Astrocyte (in vitro differentiated cells and primary cell): Measurements from ENCODE around the gene INKA2. TPM values are rescaled to one million over a fixed set of nuclear protein-coding genes. Genes with fewer than 3 reads are reported as not detected.

Experiments
- DNase-seq: peaks from one replicate; pipeline ENCODE4 v3.0.0-alpha.2; 2010; ENCODE audit warnings: low read depth
- FAIRE-seq: peaks from 2 replicates; lab custom pipeline; 2011; peaks lifted over from hg19 to GRCh38; lab: Jason Lieb, UNC
- H2AFZ ChIP-seq: 2 replicates; pipeline ENCODE4 v1.6.0; 2012; ENCODE audit warnings: low read depth, low read length, inconsistent platforms
- H3K27ac ChIP-seq: 2 replicates; pipeline ENCODE4 v1.5.1; 2011; ENCODE audit warnings: low read depth, low read length, inconsistent platforms
- H3K27me3 ChIP-seq: 2 replicates; pipeline ENCODE4 v1.6.0; 2011; ENCODE audit warnings: low read length, inconsistent platforms; ENCODE audit not compliant: insufficient read depth
- H3K36me3 ChIP-seq: 2 replicates; pipeline ENCODE4 v1.5.1; 2011; ENCODE audit warnings: low read length, inconsistent platforms; ENCODE audit not compliant: insufficient read depth
- H3K4me1 ChIP-seq: 2 replicates; pipeline ENCODE4 v1.5.1; 2011; ENCODE audit warnings: low read length, inconsistent platforms; ENCODE audit not compliant: insufficient read depth
- H3K4me2 ChIP-seq: 2 replicates; pipeline ENCODE4 v1.6.0; 2012; ENCODE audit warnings: low read length, inconsistent platforms
- H3K4me3 ChIP-seq: 2 replicates; pipeline ENCODE4 v1.5.1; 2011; ENCODE audit warnings: low read depth, mild to moderate bottlenecking, low read length, inconsistent platforms; ENCODE audit not compliant: insufficient read depth
- H3K79me2 ChIP-seq: 2 replicates; pipeline ENCODE4 v1.6.0; 2012; ENCODE audit warnings: mild to moderate bottlenecking, low read length, inconsistent platforms; ENCODE audit not compliant: insufficient read depth
- H3K9ac ChIP-seq: 2 replicates; pipeline ENCODE4 v1.6.0; 2012; ENCODE audit warnings: mild to moderate bottlenecking, low read length, inconsistent platforms
- H3K9me3 ChIP-seq: 2 replicates; pipeline ENCODE4 v1.5.1; 2012; ENCODE audit warnings: low read depth, mild to moderate bottlenecking, low read length, inconsistent platforms; ENCODE audit not compliant: insufficient read depth
- H4K20me1 ChIP-seq: 2 replicates; pipeline ENCODE4 v1.6.0; 2012; ENCODE audit warnings: low read length, inconsistent platforms; ENCODE audit not compliant: insufficient read depth
- H3K27ac Mint-ChIP-seq: one replicate; pipeline ENCODE4 v1.8.0; 2021; ENCODE audit warnings: mild to moderate bottlenecking, mixed read lengths; ENCODE audit not compliant: unreplicated experiment
- H3K27me3 Mint-ChIP-seq: one replicate; pipeline ENCODE4 v1.8.0; 2021; ENCODE audit warnings: low read depth, mixed read lengths; ENCODE audit not compliant: unreplicated experiment
- H3K36me3 Mint-ChIP-seq: one replicate; pipeline ENCODE4 v1.8.0; 2021; ENCODE audit warnings: low read depth, mixed read lengths; ENCODE audit not compliant: unreplicated experiment
- H3K4me1 Mint-ChIP-seq: one replicate; pipeline ENCODE4 v1.8.0; 2021; ENCODE audit warnings: low read depth, mixed read lengths; ENCODE audit not compliant: unreplicated experiment
- H3K4me3 Mint-ChIP-seq: one replicate; pipeline ENCODE4 v1.8.0; 2021; ENCODE audit warnings: mild to moderate bottlenecking, moderate library complexity, mixed read lengths; ENCODE audit not compliant: unreplicated experiment
- H3K9me3 Mint-ChIP-seq: one replicate; pipeline ENCODE4 v1.8.0; 2021; ENCODE audit warnings: mild to moderate bottlenecking, mixed read lengths; ENCODE audit not compliant: unreplicated experiment
- CTCF ChIP-seq: IDR thresholded peaks from 2 replicates; pipeline ENCODE4 v1.5.1; 2011; ENCODE audit warnings: low read depth, mild to moderate bottlenecking, inconsistent platforms, low read length, moderate library complexity; ENCODE audit not compliant: insufficient read depth
- EZH2 ChIP-seq: IDR thresholded peaks from 2 replicates; pipeline ENCODE4 v1.6.1; 2012; ENCODE audit warnings: mild to moderate bottlenecking, low read length, inconsistent platforms; ENCODE audit not compliant: insufficient read depth
- total RNA-seq: library from RNA; stranded (reverse); gene quantifications from 2 replicates; pipeline ENCODE4 v1.2.1, GENCODE V29; 2021

The INKA2 gene
- total RNA-seq, 1 donor from 2014 or later = 12.6 TPM

DNA sequence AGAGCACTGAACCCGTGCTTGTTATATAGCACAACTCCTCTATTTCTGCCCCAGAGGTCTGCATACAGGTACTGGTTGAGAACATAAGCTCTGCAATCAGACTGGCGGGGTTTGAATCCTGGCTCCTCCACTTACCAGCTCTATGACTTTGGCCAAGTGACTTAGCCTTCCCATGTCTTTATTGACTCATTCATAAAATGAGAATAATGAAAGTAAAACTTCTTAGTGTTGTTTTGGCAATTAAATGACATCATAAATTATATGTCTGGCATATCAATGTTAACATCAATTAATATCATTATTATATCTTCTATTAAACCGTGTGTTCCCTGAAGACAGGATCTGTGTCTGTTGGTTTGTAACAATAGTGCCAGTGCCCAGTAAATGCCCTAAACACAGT lies 4.3 kb downstream of the INKA2 start:
- H3K4me2 ChIP-seq = no peak overlapping the region
- no peak overlapping the region for H2AFZ ChIP-seq
- no peak for DNase-seq
- H3K27ac Mint-ChIP-seq = no peak overlapping the region
- no peak overlapping the region for H3K4me3 Mint-ChIP-seq
- H3K4me1 ChIP-seq = peaks cover 36% of the 10 kb centered on the region
- H3K27ac ChIP-seq = no peak overlapping the region
- peaks cover 18% of the 10 kb centered on the region for H3K4me1 Mint-ChIP-seq
- H3K27me3 Mint-ChIP-seq = peaks cover 2% of the 10 kb centered on the region
- H3K36me3 ChIP-seq = no peaks in the 10 kb centered on the region
- no peaks in the 10 kb centered on the region for H3K27me3 ChIP-seq
- peaks cover 23% of the 10 kb centered on the region for H4K20me1 ChIP-seq
- H3K4me3 ChIP-seq = no peak overlapping the region
- H3K79me2 ChIP-seq = no peaks in the 10 kb centered on the region
- H3K9me3 Mint-ChIP-seq = no peaks in the 10 kb centered on the region
- no peak for FAIRE-seq
- H3K9ac ChIP-seq = no peak overlapping the region
- H3K36me3 Mint-ChIP-seq = peaks cover 9% of the 10 kb centered on the region
- TF ChIP-seq EZH2 = no peak
- no peak for TF ChIP-seq CTCF
- H3K9me3 ChIP-seq = no peaks in the 10 kb centered on the region

DNA sequence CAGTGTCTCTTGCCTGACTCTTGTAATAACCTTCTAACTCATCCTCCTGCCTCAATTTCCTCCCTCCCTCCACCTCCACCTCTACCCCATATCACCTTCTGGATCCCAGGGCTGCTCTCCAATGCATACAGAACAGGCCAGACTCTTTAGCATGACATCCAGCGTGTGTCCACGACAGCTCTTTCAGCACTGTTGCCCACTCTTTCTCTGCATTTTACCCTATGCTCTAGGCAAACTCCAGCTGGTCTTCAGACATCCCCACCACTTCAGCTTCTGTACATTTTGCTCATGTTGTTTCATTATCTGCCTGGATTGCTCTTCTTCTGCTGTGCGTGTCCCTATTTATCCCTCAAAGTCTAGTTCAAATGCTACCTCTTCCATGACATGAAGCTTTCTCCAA lies 4.8 kb downstream of the INKA2 start:
- Histone ChIP-seq H3K79me2 (no peaks in the 10 kb centered on the region), H3K4me3 (no peak overlapping the region), H3K36me3 (no peaks in the 10 kb centered on the region), H3K27ac (no peak overlapping the region), H3K4me1 (peaks cover 33% of the 10 kb centered on the region), H2AFZ (no peak overlapping the region), H3K9me3 (no peaks in the 10 kb centered on the region), H3K4me2 (peak overlapping the region; percentile 68), H3K9ac (no peak overlapping the region), H4K20me1 (peaks cover 27% of the 10 kb centered on the region), H3K27me3 (no peaks in the 10 kb centered on the region)
- H3K36me3 Mint-ChIP-seq = peaks cover 9% of the 10 kb centered on the region
- FAIRE-seq = no peak
- H3K4me1 Mint-ChIP-seq = peaks cover 18% of the 10 kb centered on the region
- no peaks in the 10 kb centered on the region for H3K27me3 Mint-ChIP-seq
- no peak overlapping the region for H3K27ac Mint-ChIP-seq
- TF ChIP-seq EZH2 (no peak), CTCF (no peak)
- DNase-seq = no peak
- H3K9me3 Mint-ChIP-seq = no peaks in the 10 kb centered on the region
- H3K4me3 Mint-ChIP-seq = no peak overlapping the region

DNA sequence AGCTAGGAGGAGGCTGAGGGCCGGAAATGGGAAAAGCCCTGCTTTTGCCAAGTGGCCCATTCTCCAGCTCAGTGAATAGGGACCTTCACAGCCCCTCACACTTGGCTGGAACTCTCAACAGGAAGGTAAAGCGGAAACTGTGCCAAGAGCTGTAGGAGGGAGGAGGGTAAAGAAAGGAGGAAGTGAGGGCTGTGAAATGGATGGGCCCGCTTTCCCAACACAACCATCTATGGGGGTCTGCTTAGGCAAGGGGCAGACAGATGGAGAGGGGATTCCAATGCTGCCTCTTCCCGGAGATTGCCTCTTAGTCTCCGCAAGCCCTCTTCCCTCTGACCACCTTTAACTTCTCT lies 5.2 kb downstream of the INKA2 start:
- Mint-ChIP-seq H3K4me3 (no peak overlapping the region), H3K9me3 (no peaks in the 10 kb centered on the region), H3K27me3 (no peaks in the 10 kb centered on the region), H3K36me3 (peaks cover 9% of the 10 kb centered on the region), H3K27ac (no peak overlapping the region), H3K4me1 (peaks cover 18% of the 10 kb centered on the region)
- Histone ChIP-seq H2AFZ (peak overlapping the region; percentile 26), H3K4me1 (peaks cover 33% of the 10 kb centered on the region), H3K9ac (peak overlapping the region; percentile 21), H3K4me2 (peak overlapping the region; percentile 68), H3K4me3 (no peak overlapping the region), H4K20me1 (peaks cover 27% of the 10 kb centered on the region), H3K27ac (peak overlapping the region; percentile 36), H3K36me3 (no peaks in the 10 kb centered on the region), H3K27me3 (no peaks in the 10 kb centered on the region), H3K79me2 (no peaks in the 10 kb centered on the region), H3K9me3 (no peaks in the 10 kb centered on the region)
- TF ChIP-seq EZH2 (no peak), CTCF (no peak)
- no peak for DNase-seq
- FAIRE-seq = no peak
